Mucosa of gallbladder (tissue), 1 donor: ENCODE measurements around the gene ZFP69B. TPM values are rescaled to one million over a fixed set of nuclear protein-coding genes. Genes with fewer than 3 reads are reported as not detected.
"Not testable (repeated sequence)": the region's sequence is repeated elsewhere in the genome, so short reads cannot be mapped to it uniquely, and the experiment has no call there.

Experiments used
- DNase-seq: peaks from one replicate; pipeline ENCODE4 v3.0.0-alpha.2; 2020; ENCODE audit warnings: low spot score
- total RNA-seq: library from RNA; stranded (reverse); gene quantifications from one replicate; pipeline ENCODE4 v1.2.1, GENCODE V29; 2021
- donor health status: DM: no; HTN: no; CAD: no.

Gene ZFP69B
- total RNA-seq, 1 donor from 2014 or later, result 1.8 TPM

- DNase-seq, result no peak
These were observed 14.4 kb upstream of the ZFP69B start for GRCh38 chr1:40435876-40436275.

DNA sequence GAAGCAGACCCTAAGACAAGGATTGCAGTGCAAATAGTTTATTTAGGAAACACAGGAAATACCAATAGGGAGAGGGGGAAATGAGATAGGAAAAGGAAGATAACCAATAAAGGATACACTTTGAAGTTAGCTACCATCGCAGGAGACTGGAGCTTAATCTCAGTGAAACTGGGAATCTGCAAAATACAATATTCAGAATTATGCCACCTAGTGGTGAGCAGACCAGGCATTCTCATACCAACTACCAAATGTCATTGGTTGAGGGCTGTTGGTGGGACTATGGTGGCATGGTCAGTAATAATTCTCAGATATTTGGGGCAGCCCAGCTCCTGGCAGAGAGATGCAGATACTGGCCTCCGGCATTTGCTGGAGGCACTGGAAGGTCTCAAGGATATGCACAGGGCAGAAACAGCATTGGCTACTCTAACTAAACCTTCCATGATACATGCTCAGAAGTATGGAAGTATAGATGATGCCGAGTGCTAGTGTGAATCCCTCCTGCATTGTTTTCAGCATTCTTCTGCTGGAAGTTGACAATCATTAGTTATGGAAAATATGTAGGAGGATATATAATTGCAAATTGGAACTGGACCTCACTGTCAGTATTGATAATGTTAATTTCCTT lies 11.8 kb upstream of the ZFP69B start:
- DNase-seq, result no peak

DNA sequence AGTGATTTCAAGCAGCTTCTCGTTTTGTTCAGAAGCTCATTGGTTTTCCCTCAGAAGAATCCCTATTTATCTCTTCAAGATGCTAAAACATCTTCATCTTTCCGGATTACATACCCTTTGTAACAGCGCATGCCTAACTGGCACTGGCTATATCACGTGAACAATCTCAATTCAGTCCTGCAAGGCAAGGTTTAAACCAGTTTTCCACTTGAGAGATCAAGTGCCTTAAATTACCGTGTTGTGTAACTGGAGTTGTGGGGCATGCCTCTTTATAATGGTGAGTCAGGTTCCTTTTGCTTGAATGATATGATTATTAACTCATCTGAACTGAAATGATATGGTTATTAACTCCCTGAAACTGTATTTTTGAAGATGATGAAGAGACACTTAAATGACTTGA lies 11.0 kb upstream of the ZFP69B start:
- no peak for DNase-seq

DNA sequence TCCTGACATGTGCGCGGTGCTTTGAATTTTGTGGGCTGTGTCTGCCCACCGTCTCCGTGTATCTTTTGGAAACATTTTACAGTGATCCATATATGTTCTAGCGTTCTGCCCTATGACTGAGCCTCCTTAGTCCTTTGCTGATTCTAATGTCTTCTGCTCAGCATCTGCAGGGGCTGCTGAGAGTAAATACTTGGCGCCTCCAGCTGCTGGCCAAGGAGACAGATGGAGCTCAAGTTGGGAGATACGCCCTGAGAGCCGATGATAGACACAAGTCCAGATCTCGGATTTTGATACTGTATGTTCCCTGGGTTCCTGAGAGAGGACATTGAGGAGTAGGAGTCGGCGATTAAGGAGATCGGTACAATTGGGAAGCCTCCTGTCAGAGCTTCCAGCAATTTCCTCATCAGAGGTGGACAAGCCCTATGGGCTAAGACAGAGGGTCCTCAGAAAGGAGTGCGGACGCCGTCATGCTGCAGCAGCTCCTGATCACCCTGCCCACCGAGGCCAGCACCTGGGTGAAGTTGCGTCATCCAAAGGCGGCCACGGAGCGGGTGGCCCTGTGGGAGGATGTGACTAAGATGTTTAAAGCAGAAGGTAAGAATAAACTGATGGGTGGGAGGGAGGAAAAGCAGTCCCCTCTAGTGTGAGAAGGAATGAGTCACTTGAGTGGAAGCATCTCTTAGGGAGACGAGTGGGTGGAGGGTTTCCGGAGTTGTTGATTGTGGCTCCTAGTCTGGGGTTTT lies 390 bp downstream of the ZFP69B start:
- DNase-seq, result no peak

GRCh38 chr1:40451238-40451585 lies 936 bp downstream of the ZFP69B start:
- DNase-seq, result no peak

GRCh38 chr1:40454873-40455272 lies 4.6 kb downstream of the ZFP69B start:
- DNase-seq, result no peak

DNA sequence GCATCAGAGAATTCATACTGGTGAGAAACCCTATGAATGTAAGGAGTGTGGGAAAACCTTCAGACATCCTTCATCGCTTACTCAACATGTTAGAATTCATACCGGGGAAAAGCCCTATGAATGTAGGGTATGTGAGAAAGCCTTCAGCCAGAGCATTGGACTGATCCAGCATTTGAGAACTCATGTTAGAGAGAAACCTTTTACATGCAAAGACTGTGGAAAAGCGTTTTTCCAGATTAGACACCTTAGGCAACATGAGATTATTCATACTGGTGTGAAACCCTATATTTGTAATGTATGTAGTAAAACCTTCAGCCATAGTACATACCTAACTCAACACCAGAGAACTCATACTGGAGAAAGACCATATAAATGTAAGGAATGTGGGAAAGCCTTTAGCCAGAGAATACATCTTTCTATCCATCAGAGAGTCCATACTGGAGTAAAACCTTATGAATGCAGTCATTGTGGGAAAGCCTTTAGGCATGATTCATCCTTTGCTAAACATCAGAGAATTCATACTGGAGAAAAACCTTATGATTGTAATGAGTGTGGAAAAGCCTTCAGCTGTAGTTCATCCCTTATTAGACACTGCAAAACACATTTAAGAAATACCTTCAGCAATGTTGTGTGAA lies 12.8 kb downstream of the ZFP69B start:
- DNase-seq, result no peak

DNA sequence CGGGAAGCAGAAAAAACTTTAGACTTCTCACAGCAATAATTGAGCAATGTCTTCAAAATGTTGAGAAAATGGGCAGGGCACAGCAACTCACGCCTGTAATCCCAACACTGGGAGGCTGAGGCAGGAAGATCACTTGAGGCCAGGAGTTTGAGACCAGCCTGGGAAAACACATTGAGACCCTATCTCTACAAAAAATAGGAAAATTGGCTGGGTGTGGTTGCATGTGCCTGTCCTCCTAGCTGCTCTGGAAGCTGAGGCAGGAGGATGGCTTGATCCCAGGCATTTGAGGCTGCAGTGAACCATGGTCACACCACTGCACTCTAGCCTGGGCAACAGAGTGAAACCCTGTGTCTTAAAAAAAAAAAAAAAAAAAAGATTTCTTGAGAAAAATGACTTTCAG lies 19.1 kb downstream of the ZFP69B start:
- DNase-seq, result no peak

- no peak for DNase-seq
These were observed 25.0 kb downstream of the ZFP69B start for GRCh38 chr1:40475268-40475667.

DNA sequence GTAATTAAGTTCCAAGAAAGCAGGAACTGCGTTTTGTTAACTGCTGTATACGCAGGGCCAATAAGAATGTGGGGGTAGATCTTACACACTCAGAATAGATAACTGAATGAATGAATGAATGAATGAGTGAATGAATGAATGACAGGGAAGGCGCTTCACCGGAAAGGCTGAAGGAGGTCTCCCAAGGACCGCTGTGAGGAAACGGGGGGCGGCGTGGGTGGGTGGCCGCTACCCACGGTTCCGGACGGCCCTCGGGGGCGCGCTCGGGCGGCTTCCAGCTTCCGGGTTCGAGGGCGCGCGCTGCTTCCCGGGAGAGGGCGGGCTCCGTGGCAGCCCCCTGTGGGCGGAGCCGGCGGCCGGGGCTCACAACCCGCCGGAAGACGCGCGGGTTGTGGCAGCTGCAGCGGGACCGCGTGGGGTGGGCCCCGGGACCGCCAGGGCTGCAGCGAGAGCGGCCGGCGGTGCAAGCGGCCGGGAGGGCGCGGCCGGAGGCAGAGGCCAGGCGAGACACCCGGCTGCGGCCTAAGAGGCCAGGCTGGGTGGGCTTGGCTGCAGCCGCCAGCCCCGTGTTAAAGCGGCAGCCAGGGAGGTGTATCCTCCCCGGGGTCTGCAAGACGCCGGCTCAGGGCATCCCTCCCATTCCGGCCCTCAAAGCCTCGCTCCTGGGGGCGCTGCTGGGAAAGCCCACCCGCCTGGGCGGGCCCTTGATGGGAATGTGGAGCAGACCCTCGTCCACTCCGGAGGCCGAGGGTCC lies 26.8 kb downstream of the ZFP69B start, which contains the start of gene ZFP69:
Gene ZFP69, plus strand, starts transcription at position 367 of the 754 bp plus-strand sequence. CDS start 2,072 bp downstream, outside the sequence.
- DNase-seq, result peak; percentile 53

- no peak for DNase-seq
These were observed 27.4 kb downstream of the ZFP69B start for GRCh38 chr1:40477678-40478053.

GRCh38 chr1:40478276-40478675 lies 28.0 kb downstream of the ZFP69B start:
- no peak for DNase-seq

GRCh38 chr1:40479156-40479555 lies 28.9 kb downstream of the ZFP69B start:
- no peak for DNase-seq

DNA sequence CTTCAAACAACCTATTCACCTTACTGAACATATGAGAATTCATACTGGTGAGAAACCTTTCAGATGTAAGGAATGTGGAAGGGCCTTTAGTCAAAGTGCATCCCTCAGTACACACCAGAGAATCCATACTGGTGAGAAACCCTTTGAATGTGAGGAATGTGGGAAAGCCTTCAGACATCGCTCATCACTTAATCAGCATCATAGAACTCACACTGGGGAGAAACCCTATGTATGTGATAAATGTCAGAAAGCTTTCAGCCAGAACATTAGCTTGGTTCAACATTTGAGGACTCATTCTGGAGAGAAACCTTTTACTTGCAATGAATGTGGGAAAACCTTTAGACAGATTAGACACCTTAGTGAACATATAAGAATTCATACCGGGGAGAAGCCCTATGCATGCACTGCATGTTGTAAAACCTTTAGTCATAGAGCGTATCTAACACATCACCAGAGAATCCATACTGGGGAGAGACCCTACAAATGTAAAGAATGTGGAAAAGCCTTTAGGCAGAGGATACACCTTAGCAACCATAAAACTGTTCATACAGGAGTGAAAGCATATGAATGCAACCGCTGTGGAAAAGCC lies 45.1 kb downstream of the ZFP69B start:
- DNase-seq, result no peak

- DNase-seq, result not testable (repeated sequence)
These were observed 52.4 kb downstream of the ZFP69B start for GRCh38 chr1:40502651-40503050.

DNA sequence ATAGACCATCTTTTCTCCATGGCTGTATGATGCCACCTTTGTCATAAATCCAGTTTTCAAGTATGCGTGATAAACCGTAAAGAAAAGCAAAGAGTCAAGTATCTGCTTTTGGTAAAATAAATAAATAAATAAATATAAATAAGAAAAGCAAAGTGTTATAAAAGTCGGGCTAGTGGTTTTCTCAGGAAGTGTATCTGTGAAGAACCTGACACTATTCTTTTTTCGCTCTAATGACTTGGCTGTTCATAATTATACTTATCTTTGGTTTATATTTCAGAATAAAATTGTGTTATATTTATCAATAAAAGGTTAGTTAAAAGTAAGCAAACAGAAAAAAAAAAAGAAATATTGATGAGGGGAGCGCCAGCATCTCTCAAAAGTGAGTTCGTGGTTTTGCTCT lies 57.7 kb downstream of the ZFP69B start:
- no peak for DNase-seq

DNA sequence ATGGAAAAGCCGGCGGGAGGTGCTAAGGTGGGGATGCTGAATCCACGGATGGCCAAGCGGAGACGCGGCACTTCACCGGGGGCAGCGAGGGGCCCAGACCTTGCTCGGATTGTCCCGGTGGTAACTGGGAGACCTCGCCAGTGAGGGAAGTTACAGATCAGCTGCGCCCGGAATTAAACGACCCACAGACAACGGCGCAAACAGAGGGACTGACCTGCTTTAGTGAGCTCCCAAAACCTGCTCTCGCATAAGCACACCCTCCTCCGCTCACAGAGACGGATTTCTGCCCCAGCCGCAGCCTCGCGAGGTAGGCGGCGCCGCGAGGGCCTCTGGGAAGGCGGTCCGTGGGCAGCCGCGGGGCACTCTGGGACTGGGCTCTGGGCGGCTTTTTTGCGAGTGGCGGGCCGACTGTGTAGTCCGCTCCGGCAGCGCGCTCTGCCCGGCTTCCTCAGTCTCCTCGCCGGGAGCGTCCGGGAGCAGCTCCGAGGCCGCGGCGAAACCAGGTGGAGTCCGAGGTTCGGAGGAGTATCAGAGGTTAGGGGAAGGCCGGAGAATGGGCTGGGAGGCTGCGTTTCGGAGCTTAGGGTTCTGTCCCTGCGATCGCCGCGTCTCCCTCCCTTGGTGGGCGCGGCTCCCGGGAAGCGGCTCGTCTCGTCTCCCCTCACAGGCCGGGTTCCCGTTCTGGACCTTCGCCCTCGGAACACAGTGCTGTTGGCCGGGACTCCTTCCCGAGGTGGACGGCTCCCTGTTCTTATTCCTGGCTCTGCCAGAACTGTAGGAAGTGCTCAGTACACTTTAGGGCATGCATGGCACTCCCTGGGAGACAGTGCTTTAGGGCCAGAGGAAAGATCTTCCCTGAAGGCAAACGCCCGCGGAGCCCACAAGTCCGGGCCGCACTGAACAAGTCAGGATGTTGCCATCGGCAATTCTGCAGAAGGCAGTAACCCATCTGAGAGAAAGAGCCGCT lies 58.4 kb downstream of the ZFP69B start, which contains the start of gene EXO5:
Gene EXO5, plus strand, starts transcription at position 393 of the 967 bp plus-strand sequence. CDS start 5,778 bp downstream, outside the sequence.
- peak; percentile 81 for DNase-seq
